Cerebellar cortex (tissue), 1 donor: Measurements from ENCODE around the gene GRAMD2B.
"Not testable (repeated sequence)": the region's sequence is repeated elsewhere in the genome, so short reads cannot be mapped to it uniquely, and the experiment has no call there.

Experiments
- DNase-seq: peaks from one replicate; pipeline ENCODE4 v3.0.0-alpha.2; 2015; ENCODE audit warnings: low spot score

The GRAMD2B gene

GRCh38 chr5:126449751-126450271, 26.6 kb downstream of the GRAMD2B start:
- no peak for DNase-seq

GRCh38 chr5:126450346-126450745, 27.1 kb downstream of the GRAMD2B start:
- DNase-seq = no peak

GRCh38 chr5:126450907-126451306, 27.7 kb downstream of the GRAMD2B start:
- DNase-seq = no peak

GRCh38 chr5:126452477-126452876, 29.3 kb downstream of the GRAMD2B start:
- no peak for DNase-seq

GRCh38 chr5:126454081-126454480, 30.9 kb downstream of the GRAMD2B start:
- DNase-seq = no peak

- DNase-seq = no peak
Measured at GRCh38 chr5:126454535-126454934, 31.3 kb downstream of the GRAMD2B start.

GRCh38 chr5:126455264-126455663, 32.1 kb downstream of the GRAMD2B start:
- no peak for DNase-seq

GRCh38 chr5:126455728-126456127, 32.5 kb downstream of the GRAMD2B start:
- no peak for DNase-seq

- DNase-seq = no peak
Measured at GRCh38 chr5:126456217-126456820, 33.1 kb downstream of the GRAMD2B start.

- DNase-seq = no peak
Measured at GRCh38 chr5:126460459-126460858, 37.2 kb downstream of the GRAMD2B start.

GRCh38 chr5:126460977-126461376, 37.8 kb downstream of the GRAMD2B start:
- DNase-seq = no peak

- DNase-seq = no peak
Measured at GRCh38 chr5:126461838-126462237, 38.6 kb downstream of the GRAMD2B start.

GRCh38 chr5:126462239-126463014, 39.2 kb downstream of the GRAMD2B start:
- DNase-seq = no peak

GRCh38 chr5:126464016-126464415, 40.8 kb downstream of the GRAMD2B start:
- no peak for DNase-seq

- DNase-seq = no peak
Measured at GRCh38 chr5:126464959-126465358, 41.8 kb downstream of the GRAMD2B start.

GRCh38 chr5:126468091-126468490, 44.9 kb downstream of the GRAMD2B start:
- DNase-seq = no peak

- no peak for DNase-seq
Measured at GRCh38 chr5:126469536-126470316, 46.5 kb downstream of the GRAMD2B start.

GRCh38 chr5:126470529-126470928, 47.3 kb downstream of the GRAMD2B start:
- not testable (repeated sequence) for DNase-seq

GRCh38 chr5:126471247-126471646, 48.0 kb downstream of the GRAMD2B start:
- DNase-seq = no peak

GRCh38 chr5:126471875-126472537, 48.8 kb downstream of the GRAMD2B start:
- DNase-seq = no peak

GRCh38 chr5:126472538-126472889, 49.3 kb downstream of the GRAMD2B start:
- no peak for DNase-seq
